ENCODE data around the gene TCF7.

- TF ChIP-seq CTCF (IDR thresholded peaks at IDR 0.05 in 4 of 5, conservative IDR thresholded peaks at IDR 0.05 in 1 of 5) (no peak), POLR2A (IDR thresholded peaks at IDR 0.05) (no peak)
Measured at GRCh38 chr5:134095293-134095692, 19.2 kb upstream of the TCF7 start.
